AG04450 (cell line): ENCODE results near the gene STAB2. TPM values are rescaled to one million over a fixed set of nuclear protein-coding genes. Genes with fewer than 3 reads are reported as not detected.

ENCODE experiments used
- CTCF ChIA-PET: fragments of 300-600, 350-600 bp; formaldehyde crosslinking; extraction: SDS; loops from one replicate; lab custom pipeline; 2022; ENCODE audit warnings: antibody characterized with exemption, inconsistent platforms; lab: Charles Lee
- POLR2A ChIA-PET: fragments of 350-600 bp; formaldehyde crosslinking; extraction: SDS; loops from one replicate; lab custom pipeline; 2021; ENCODE audit warnings: antibody characterized with exemption, inconsistent platforms; lab: Yijun Ruan, JAX
- DNase-seq: peaks from one replicate; pipeline ENCODE4 v3.0.0-alpha.2; 2011; ENCODE audit warnings: low read depth, low spot score
- H3K27ac ChIP-seq: one replicate; pipeline ENCODE4 v1.5.1; 2012; ENCODE audit warnings: low read depth, low read length, control low read depth
- H3K27me3 ChIP-seq: one replicate; pipeline ENCODE4 v1.6.0; 2012; ENCODE audit warnings: low read length; ENCODE audit not compliant: control insufficient read depth, insufficient read depth
- H3K4me3 ChIP-seq: 2 replicates; pipeline ENCODE4 v1.5.1; 2011; ENCODE audit warnings: mild to moderate bottlenecking, low read depth, low read length, control low read depth
- H3K9me3 ChIP-seq: 2 replicates; pipeline ENCODE4 v1.5.1; 2012; ENCODE audit warnings: low read length; ENCODE audit not compliant: control insufficient read depth, insufficient read depth
- CTCF ChIP-seq: IDR thresholded peaks from 2 replicates; pipeline ENCODE4 v1.5.1; 2011; ENCODE audit warnings: low read depth, low read length, control low read depth, inconsistent platforms
- polyA plus RNA-seq: library from polyadenylated mRNA; depleted of rRNA; stranded (reverse); fragments of >200 nt; gene quantifications from 2 replicates; pipeline ENCODE4 v1.2.3, GENCODE V29; 2011

The STAB2 gene
- polyA plus RNA-seq, 1 experiment: not detected

GRCh38 chr12:103635419-103635818 lies 48.3 kb downstream of the STAB2 start:
- TF ChIP-seq CTCF: no peak
- ChIA-PET POLR2A (no interaction called here), CTCF (no interaction called here)
- Histone ChIP-seq H3K9me3 (peaks cover 3% of the 10 kb centered on the region; the same call in 1 of the 2 replicates), H3K4me3 (no peak overlapping the region), H3K27me3 (peaks cover 3% of the 10 kb centered on the region), H3K27ac (no peak overlapping the region)
- no peak for DNase-seq

DNA sequence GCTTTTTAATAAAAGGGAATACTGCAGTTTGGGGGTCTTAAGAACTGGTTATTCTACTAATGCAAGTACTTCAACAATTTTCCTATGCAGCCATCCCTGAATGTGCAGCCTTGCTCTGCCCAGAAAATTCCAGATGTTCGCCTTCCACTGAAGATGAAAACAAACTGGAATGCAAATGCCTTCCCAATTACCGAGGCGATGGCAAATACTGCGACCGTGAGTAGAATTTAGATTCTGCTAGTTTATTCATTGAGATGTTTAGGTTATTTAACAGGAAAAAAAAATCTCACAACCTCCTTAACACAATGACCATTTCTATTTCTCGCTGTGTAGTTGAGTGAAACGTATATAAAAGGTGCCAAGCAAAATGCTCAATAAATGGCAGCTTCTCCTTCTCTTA lies 49.9 kb downstream of the STAB2 start:
- TF ChIP-seq CTCF: no peak
- no peaks in the 10 kb centered on the region for H3K27me3 ChIP-seq
- ChIA-PET POLR2A (no interaction called here), CTCF (no interaction called here)
- no peak overlapping the region for H3K4me3 ChIP-seq
- DNase-seq: no peak
- no peak overlapping the region for H3K27ac ChIP-seq
- peaks cover 3% of the 10 kb centered on the region; the same call in 1 of the 2 replicates for H3K9me3 ChIP-seq

DNA sequence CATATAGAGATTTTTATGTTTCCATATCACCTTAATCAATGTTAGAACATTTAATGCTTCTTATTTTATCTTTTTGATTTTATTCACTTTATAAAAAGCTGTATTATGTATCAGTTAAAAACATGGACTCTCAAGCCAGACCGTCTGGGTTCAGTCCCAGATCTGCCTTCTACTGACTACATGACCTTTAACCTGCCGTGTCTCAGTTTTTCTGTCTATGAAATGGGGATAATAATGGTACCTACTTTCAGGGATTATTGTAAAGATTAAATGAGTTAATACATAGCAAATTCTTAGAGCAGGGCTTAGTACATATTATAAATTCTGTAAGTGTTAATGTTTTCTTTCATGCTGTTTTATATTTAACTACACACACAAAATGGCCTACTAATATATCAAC lies 50.4 kb downstream of the STAB2 start:
- ChIA-PET POLR2A (no interaction called here), CTCF (no interaction called here)
- DNase-seq: no peak
- H3K27ac ChIP-seq: no peak overlapping the region
- H3K4me3 ChIP-seq: no peak overlapping the region
- TF ChIP-seq CTCF: no peak
- peaks cover 3% of the 10 kb centered on the region; the same call in 1 of the 2 replicates for H3K9me3 ChIP-seq
- no peaks in the 10 kb centered on the region for H3K27me3 ChIP-seq

GRCh38 chr12:103639983-103640382 lies 52.9 kb downstream of the STAB2 start:
- CTCF ChIA-PET: interaction anchor here (0.7 kb wide), 1 partner anchor 9 kb away, joined by 5 read pairs; no protein-coding TSS in a partner anchor
- H3K27me3 ChIP-seq: no peaks in the 10 kb centered on the region
- POLR2A ChIA-PET: no interaction called here
- H3K27ac ChIP-seq: no peak overlapping the region
- H3K9me3 ChIP-seq: no peaks in the 10 kb centered on the region
- no peak overlapping the region for H3K4me3 ChIP-seq
- no peak for TF ChIP-seq CTCF
- no peak for DNase-seq

DNA sequence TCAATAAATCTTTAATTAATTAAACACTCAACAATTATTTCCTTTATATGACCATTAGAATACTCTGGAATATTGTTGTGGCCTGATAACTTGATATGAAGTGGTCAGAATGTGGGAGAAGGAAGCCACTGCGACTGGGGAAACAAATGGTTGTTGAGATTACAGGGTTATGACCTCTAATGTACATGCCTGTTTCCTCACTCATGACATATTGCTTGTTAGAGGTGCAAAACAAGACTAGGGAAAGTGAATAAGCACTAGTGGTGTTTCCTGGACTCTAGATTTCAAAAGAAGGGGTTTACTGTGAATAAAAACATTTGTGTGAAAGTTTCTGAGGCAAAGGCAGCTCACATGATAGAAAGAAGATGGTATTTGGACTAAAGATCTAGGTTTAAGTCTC lies 53.3 kb downstream of the STAB2 start:
- Histone ChIP-seq H3K9me3 (no peaks in the 10 kb centered on the region), H3K27ac (no peak overlapping the region), H3K4me3 (no peak overlapping the region), H3K27me3 (no peaks in the 10 kb centered on the region)
- CTCF ChIA-PET: interaction anchor here (1.0 kb wide), 1 partner anchor 7 kb away, joined by 3 read pairs; no protein-coding TSS in a partner anchor
- DNase-seq: no peak
- POLR2A ChIA-PET: no interaction called here
- no peak for TF ChIP-seq CTCF
